WTC11 (cell line): ENCODE results near the gene TEX35. TPM values are rescaled to one million over a fixed set of nuclear protein-coding genes. Genes with fewer than 3 reads are reported as not detected.
"Not testable (repeated sequence)": the region's sequence is repeated elsewhere in the genome, so short reads cannot be mapped to it uniquely, and the experiment has no call there.

Source experiments
- ATAC-seq: fragments of 200-7000 bp; cut with Tn5 transposase; 2 replicates; pipeline ENCODE4 v1.10.0; 2021; ENCODE audit warnings: mild to moderate bottlenecking, moderate library complexity
- CTCF ChIA-PET: fragments of 300-600 bp; sonication (Branson Sonifier 250); formaldehyde crosslinking; loops from one replicate; lab custom pipeline; 2021; ENCODE audit warnings: antibody characterized with exemption; lab: Charles Lee
- POLR2A ChIA-PET: fragments of 350-600 bp; sonication (Branson Sonifier 250); formaldehyde crosslinking; loops from one replicate; lab custom pipeline; 2021; ENCODE audit warnings: antibody characterized with exemption; lab: Charles Lee
- DNase-seq: peaks from one replicate; pipeline ENCODE4 v3.0.0; 2021; ENCODE audit warnings: low spot score
- H3K27ac Mint-ChIP-seq: 2 replicates; pipeline ENCODE4 v1.8.0; 2021; ENCODE audit warnings: mixed read lengths
- H3K27me3 Mint-ChIP-seq: 2 replicates; pipeline ENCODE4 v1.8.0; 2021; ENCODE audit warnings: low read depth, mild to moderate bottlenecking, moderate library complexity, mixed read lengths
- H3K36me3 Mint-ChIP-seq: 2 replicates; pipeline ENCODE4 v1.8.0; 2021; ENCODE audit warnings: mixed read lengths
- H3K4me1 Mint-ChIP-seq: 2 replicates; pipeline ENCODE4 v1.8.0; 2022; ENCODE audit warnings: mixed read lengths
- H3K4me3 Mint-ChIP-seq: 2 replicates; pipeline ENCODE4 v1.8.0; 2021; ENCODE audit warnings: mild to moderate bottlenecking, moderate library complexity, mixed read lengths
- H3K9me3 Mint-ChIP-seq: 2 replicates; pipeline ENCODE4 v1.8.0; 2021; ENCODE audit warnings: mixed read lengths
- CBFB ChIP-seq: sonication (generic); formaldehyde crosslinking; IDR thresholded peaks from 2 replicates; pipeline ENCODE4 v1.8.1; 2022; ENCODE audit warnings: mild to moderate bottlenecking, low read depth, missing genetic modification reagents
- E2F1 ChIP-seq: sonication (generic); formaldehyde crosslinking; IDR thresholded peaks from 2 replicates; pipeline ENCODE4 v1.8.0; 2022; ENCODE audit warnings: mild to moderate bottlenecking, missing genetic modification reagents
- ELF4 ChIP-seq: sonication (generic); formaldehyde crosslinking; IDR thresholded peaks from 2 replicates; pipeline ENCODE4 v1.8.1; 2022; ENCODE audit warnings: low read depth, mild to moderate bottlenecking, moderate library complexity, missing genetic modification reagents
- IRF1 ChIP-seq: sonication (generic); formaldehyde crosslinking; IDR thresholded peaks from 2 replicates; pipeline ENCODE4 v1.8.0; 2023; ENCODE audit warnings: missing genetic modification reagents
- JUN ChIP-seq: sonication (generic); formaldehyde crosslinking; IDR thresholded peaks from 2 replicates; pipeline ENCODE4 v1.8.0; 2023; ENCODE audit warnings: mild to moderate bottlenecking, missing genetic modification reagents
- MAX ChIP-seq: sonication (generic); formaldehyde crosslinking; IDR thresholded peaks from 2 replicates; pipeline ENCODE4 v1.8.0; 2022; ENCODE audit warnings: mild to moderate bottlenecking, missing genetic modification reagents
- NFE2L1 ChIP-seq: sonication (generic); formaldehyde crosslinking; IDR thresholded peaks from 2 replicates; pipeline ENCODE4 v1.8.1; 2023; ENCODE audit warnings: missing genetic modification reagents
- NR1H2 ChIP-seq: sonication (generic); formaldehyde crosslinking; IDR thresholded peaks from 2 replicates; pipeline ENCODE4 v1.9.0; 2021; ENCODE audit warnings: mild to moderate bottlenecking, moderate library complexity, missing genetic modification reagents
- OVOL2 ChIP-seq: fragments of 250-450 bp; sonication (Bioruptor Pico); IDR thresholded peaks from 2 replicates; pipeline ENCODE4 v1.9.0; 2021; ENCODE audit warnings: mild to moderate bottlenecking, borderline replicate concordance
- SOX15 ChIP-seq: fragments of 250-450 bp; sonication (Bioruptor Pico); IDR thresholded peaks from 2 replicates; pipeline ENCODE4 v1.9.0; 2021; ENCODE audit warnings: mild to moderate bottlenecking
- ZBTB43 ChIP-seq: sonication (generic); formaldehyde crosslinking; IDR thresholded peaks from 2 replicates; pipeline ENCODE4 v1.8.1; 2023; ENCODE audit warnings: mild to moderate bottlenecking, missing genetic modification reagents
- ZNF121 ChIP-seq: sonication (generic); formaldehyde crosslinking; IDR thresholded peaks from 2 replicates; pipeline ENCODE4 v1.8.0; 2023; ENCODE audit warnings: missing genetic modification reagents
- ZNF232 ChIP-seq: sonication (generic); formaldehyde crosslinking; IDR thresholded peaks from 2 replicates; pipeline ENCODE4 v1.8.0; 2022; ENCODE audit warnings: mild to moderate bottlenecking, missing genetic modification reagents
- ZNF396 ChIP-seq: fragments of 250-450 bp; sonication (Bioruptor Pico); IDR thresholded peaks from 2 replicates; pipeline ENCODE4 v1.8.0; 2021; ENCODE audit warnings: mild to moderate bottlenecking, moderate library complexity, borderline replicate concordance
- ZNF512 ChIP-seq: sonication (generic); formaldehyde crosslinking; IDR thresholded peaks from 2 replicates; pipeline ENCODE4 v1.8.1; 2022; ENCODE audit warnings: missing genetic modification reagents, borderline replicate concordance
- total RNA-seq: library from RNA; stranded (reverse); gene quantifications from 3 replicates; pipeline ENCODE4 v1.2.3, GENCODE V29; 2021

Gene TEX35
- total RNA-seq, 1 experiment from 2014 or later, result not detected

- no peak for TF ChIP-seq JUN (CRISPR knock-in tag)
- TF ChIP-seq ZNF232, result no peak
- TF ChIP-seq ZNF512 (CRISPR knock-in tag), result no peak
- no peak for TF ChIP-seq OVOL2 (CRISPR knock-in tag)
- no peak for TF ChIP-seq NR1H2 (CRISPR knock-in tag)
- TF ChIP-seq ELF4 (CRISPR knock-in tag), result no peak
- no peak for TF ChIP-seq ZNF396 (CRISPR knock-in tag)
- TF ChIP-seq MAX (CRISPR knock-in tag), result no peak
These were observed 39.9 kb downstream of the TEX35 start (continued) for GRCh38 chr1:178552856-178553255.

- H3K27ac Mint-ChIP-seq, POLR2A ChIA-PET, H3K4me1 Mint-ChIP-seq, H3K4me3 Mint-ChIP-seq, H3K27me3 Mint-ChIP-seq, DNase-seq, ATAC-seq: not testable (repeated sequence)
- CTCF ChIA-PET, result interaction anchor here (1.0 kb wide), 2 partner anchors 12 to 1152 kb away, joined by 3 read pairs; no protein-coding TSS in a partner anchor
- peaks cover 27% of the 10 kb centered on the region for H3K36me3 Mint-ChIP-seq
- H3K9me3 Mint-ChIP-seq, result peaks cover 34% of the 10 kb centered on the region
These were observed 41.4 kb downstream of the TEX35 start for GRCh38 chr1:178554351-178554750.

GRCh38 chr1:178555613-178556012 lies 42.7 kb downstream of the TEX35 start:
- H3K27me3 Mint-ChIP-seq, CTCF ChIA-PET: not testable (repeated sequence)

GRCh38 chr1:178558816-178559215 lies 45.9 kb downstream of the TEX35 start:
- DNase-seq, H3K27me3 Mint-ChIP-seq, ATAC-seq, H3K27ac Mint-ChIP-seq, H3K4me3 Mint-ChIP-seq, POLR2A ChIA-PET: not testable (repeated sequence)
- Mint-ChIP-seq H3K4me1 (peaks cover 14% of the 10 kb centered on the region), H3K9me3 (peaks cover 33% of the 10 kb centered on the region), H3K36me3 (peaks cover 21% of the 10 kb centered on the region)
- CTCF ChIA-PET, result interaction anchor here (0.7 to 0.8 kb wide), 2 partner anchors 16 to 671 kb away, joined by 3 read pairs; partner anchors contain the start of gene ABL2

More at GRCh38 chr1:178555613-178556012, 42.7 kb downstream of the TEX35 start:
- H3K4me3 Mint-ChIP-seq, H3K27ac Mint-ChIP-seq, POLR2A ChIA-PET, ATAC-seq, DNase-seq, H3K4me1 Mint-ChIP-seq: not testable (repeated sequence)
- H3K36me3 Mint-ChIP-seq, result peaks cover 32% of the 10 kb centered on the region
- H3K9me3 Mint-ChIP-seq, result peaks cover 46% of the 10 kb centered on the region

GRCh38 chr1:178560871-178561376 lies 48.0 kb downstream of the TEX35 start:
- H3K27ac Mint-ChIP-seq, result no peak overlapping the region
- peaks cover 9% of the 10 kb centered on the region for H3K36me3 Mint-ChIP-seq
- no peak for ATAC-seq
- H3K4me3 Mint-ChIP-seq, result no peak overlapping the region
- H3K4me1 Mint-ChIP-seq, result peaks cover 16% of the 10 kb centered on the region
- ChIA-PET CTCF (no interaction called here), POLR2A (no interaction called here)
- no peak for TF ChIP-seq CBFB (CRISPR knock-in tag)
- H3K9me3 Mint-ChIP-seq, result peaks cover 16% of the 10 kb centered on the region
- H3K27me3 Mint-ChIP-seq, result no peaks in the 10 kb centered on the region; the same call in 1 of the 2 replicates
- DNase-seq, result no peak

- Mint-ChIP-seq H3K4me3 (no peak overlapping the region), H3K36me3 (peaks cover 9% of the 10 kb centered on the region), H3K27me3 (no peaks in the 10 kb centered on the region; the same call in 1 of the 2 replicates), H3K9me3 (peaks cover 24% of the 10 kb centered on the region), H3K27ac (no peak overlapping the region), H3K4me1 (peaks cover 16% of the 10 kb centered on the region)
- TF ChIP-seq E2F1 (no peak), NFE2L1 (no peak), ZNF121 (CRISPR knock-in tag) (no peak), SOX15 (CRISPR knock-in tag) (no peak), IRF1 (CRISPR knock-in tag) (no peak), ZBTB43 (CRISPR knock-in tag) (no peak)
- ATAC-seq, result no peak
- no peak for DNase-seq
- POLR2A ChIA-PET, result interaction anchor here (0.6 kb wide), 1 partner anchor 449 kb away, joined by 3 read pairs; no protein-coding TSS in a partner anchor
- CTCF ChIA-PET, result interaction anchor here (1.5 kb wide), 1 partner anchor 9 kb away, joined by 5 read pairs; no protein-coding TSS in a partner anchor
These were observed 50.4 kb downstream of the TEX35 start for GRCh38 chr1:178563099-178563820.
